WTC11 (cell line): ENCODE data around the gene GSK3B. TPM values are rescaled to one million over a fixed set of nuclear protein-coding genes. Genes with fewer than 3 reads are reported as not detected.

Source experiments
- ATAC-seq: fragments of 200-7000 bp; cut with Tn5 transposase; 2 replicates; pipeline ENCODE4 v1.10.0; 2021; ENCODE audit warnings: mild to moderate bottlenecking, moderate library complexity
- CTCF ChIA-PET: fragments of 300-600 bp; sonication (Branson Sonifier 250); formaldehyde crosslinking; loops from one replicate; lab custom pipeline; 2021; ENCODE audit warnings: antibody characterized with exemption; lab: Charles Lee
- POLR2A ChIA-PET: fragments of 350-600 bp; sonication (Branson Sonifier 250); formaldehyde crosslinking; loops from one replicate; lab custom pipeline; 2021; ENCODE audit warnings: antibody characterized with exemption; lab: Charles Lee
- DNase-seq: peaks from one replicate; pipeline ENCODE4 v3.0.0; 2021; ENCODE audit warnings: low spot score
- H3K27ac Mint-ChIP-seq: 2 replicates; pipeline ENCODE4 v1.8.0; 2021; ENCODE audit warnings: mixed read lengths
- H3K27me3 Mint-ChIP-seq: 2 replicates; pipeline ENCODE4 v1.8.0; 2021; ENCODE audit warnings: low read depth, mild to moderate bottlenecking, moderate library complexity, mixed read lengths
- H3K36me3 Mint-ChIP-seq: 2 replicates; pipeline ENCODE4 v1.8.0; 2021; ENCODE audit warnings: mixed read lengths
- H3K4me1 Mint-ChIP-seq: 2 replicates; pipeline ENCODE4 v1.8.0; 2022; ENCODE audit warnings: mixed read lengths
- H3K4me3 Mint-ChIP-seq: 2 replicates; pipeline ENCODE4 v1.8.0; 2021; ENCODE audit warnings: mild to moderate bottlenecking, moderate library complexity, mixed read lengths
- H3K9me3 Mint-ChIP-seq: 2 replicates; pipeline ENCODE4 v1.8.0; 2021; ENCODE audit warnings: mixed read lengths
- CREB1 ChIP-seq: sonication (generic); formaldehyde crosslinking; IDR thresholded peaks from 2 replicates; pipeline ENCODE4 v1.8.0; 2023; ENCODE audit warnings: mild to moderate bottlenecking, missing genetic modification reagents
- CREM ChIP-seq: sonication (generic); formaldehyde crosslinking; IDR thresholded peaks from 2 replicates; pipeline ENCODE4 v1.8.1; 2022; ENCODE audit warnings: mild to moderate bottlenecking, missing genetic modification reagents, moderate library complexity
- FOXP1 ChIP-seq: sonication (generic); formaldehyde crosslinking; IDR thresholded peaks from 2 replicates; pipeline ENCODE4 v1.8.0; 2022; ENCODE audit warnings: missing genetic modification reagents, mild to moderate bottlenecking, moderate library complexity, borderline replicate concordance
- GRHL2 ChIP-seq: fragments of 250-450 bp; sonication (Bioruptor Pico); IDR thresholded peaks from 2 replicates; pipeline ENCODE4 v1.8.0; 2022; ENCODE audit warnings: mild to moderate bottlenecking, moderate library complexity; ENCODE audit not compliant: insufficient replicate concordance, severe bottlenecking
- GTF2I ChIP-seq: fragments of 250-450 bp; sonication (Bioruptor Pico); conservative IDR thresholded peaks from 2 replicates; pipeline ENCODE4 v1.4.0; 2021; ENCODE audit warnings: mild to moderate bottlenecking
- KAT7 ChIP-seq: sonication (generic); formaldehyde crosslinking; IDR thresholded peaks from 2 replicates; pipeline ENCODE4 v1.8.1; 2023; ENCODE audit warnings: missing genetic modification reagents, mild to moderate bottlenecking, borderline replicate concordance
- NFATC4 ChIP-seq: fragments of 250-450 bp; sonication (Bioruptor Pico); IDR thresholded peaks from 2 replicates; pipeline ENCODE4 v1.9.0; 2021; ENCODE audit warnings: mild to moderate bottlenecking
- NFYB ChIP-seq: sonication (generic); formaldehyde crosslinking; conservative IDR thresholded peaks from 2 replicates; pipeline ENCODE4 v1.8.0; 2022; ENCODE audit warnings: low read depth, missing genetic modification reagents
- NR1H2 ChIP-seq: sonication (generic); formaldehyde crosslinking; IDR thresholded peaks from 2 replicates; pipeline ENCODE4 v1.9.0; 2021; ENCODE audit warnings: mild to moderate bottlenecking, moderate library complexity, missing genetic modification reagents
- NR3C1 ChIP-seq: sonication (generic); formaldehyde crosslinking; conservative IDR thresholded peaks from 2 replicates; pipeline ENCODE4 v1.8.1; 2023; ENCODE audit warnings: low read depth, mild to moderate bottlenecking, missing genetic modification reagents
- PRDM15 ChIP-seq: sonication (generic); formaldehyde crosslinking; IDR thresholded peaks from 2 replicates; pipeline ENCODE4 v1.8.0; 2022; ENCODE audit warnings: missing genetic modification reagents
- RORB ChIP-seq: fragments of 250-450 bp; sonication (Bioruptor Pico); IDR thresholded peaks from 2 replicates; pipeline ENCODE4 v1.9.0; 2021; ENCODE audit warnings: mild to moderate bottlenecking
- SOX15 ChIP-seq: fragments of 250-450 bp; sonication (Bioruptor Pico); IDR thresholded peaks from 2 replicates; pipeline ENCODE4 v1.9.0; 2021; ENCODE audit warnings: mild to moderate bottlenecking
- ZBTB21 ChIP-seq: sonication (generic); formaldehyde crosslinking; IDR thresholded peaks from 2 replicates; pipeline ENCODE4 v1.8.1; 2023; ENCODE audit warnings: mild to moderate bottlenecking, missing genetic modification reagents, borderline replicate concordance
- ZNF263 ChIP-seq: sonication (generic); formaldehyde crosslinking; IDR thresholded peaks from 2 replicates; pipeline ENCODE4 v1.8.1; 2022; ENCODE audit warnings: low read depth, mild to moderate bottlenecking, moderate library complexity, missing genetic modification reagents
- ZNF423 ChIP-seq: fragments of 250-450 bp; sonication (Bioruptor Pico); IDR thresholded peaks from 2 replicates; pipeline ENCODE4 v2.1.2; 2022; ENCODE audit warnings: mild to moderate bottlenecking, moderate library complexity
- ZNF671 ChIP-seq: fragments of 250-450 bp; sonication (Bioruptor Pico); IDR thresholded peaks from 2 replicates; pipeline ENCODE4 v1.8.0; 2021; ENCODE audit warnings: mild to moderate bottlenecking
- total RNA-seq: library from RNA; stranded (reverse); gene quantifications from 3 replicates; pipeline ENCODE4 v1.2.3, GENCODE V29; 2021
- TF ChIP-seq, protein P1 (sequence below): sonication (generic); formaldehyde crosslinking; IDR thresholded peaks from 2 replicates; pipeline ENCODE4 v1.8.1; 2023; ENCODE audit warnings: mild to moderate bottlenecking, missing genetic modification reagents
- TF ChIP-seq, protein P2 (sequence below): sonication (generic); formaldehyde crosslinking; IDR thresholded peaks from 2 replicates; pipeline ENCODE4 v1.8.1; 2023; ENCODE audit warnings: mild to moderate bottlenecking, missing genetic modification reagents
- TF ChIP-seq, protein P3 (sequence below): sonication (generic); formaldehyde crosslinking; IDR thresholded peaks from 2 replicates; pipeline ENCODE4 v1.8.0; 2022; ENCODE audit warnings: mild to moderate bottlenecking, missing genetic modification reagents
- TF ChIP-seq, protein P4 (sequence below): sonication (generic); formaldehyde crosslinking; IDR thresholded peaks from 2 replicates; pipeline ENCODE4 v1.8.0; 2022; ENCODE audit warnings: mild to moderate bottlenecking, missing genetic modification reagents
- TF ChIP-seq, protein P5 (sequence below): sonication (generic); formaldehyde crosslinking; IDR thresholded peaks from 2 replicates; pipeline ENCODE4 v1.8.1; 2022; ENCODE audit warnings: low read depth, missing genetic modification reagents, borderline replicate concordance
- TF ChIP-seq, protein P6 (sequence below): sonication (generic); formaldehyde crosslinking; IDR thresholded peaks from 2 replicates; pipeline ENCODE4 v1.8.1; 2022; ENCODE audit warnings: low read depth, mild to moderate bottlenecking, moderate library complexity, missing genetic modification reagents, borderline replicate concordance

The GSK3B gene
- total RNA-seq, 1 experiment from 2014 or later: 48.9 TPM

DNA sequence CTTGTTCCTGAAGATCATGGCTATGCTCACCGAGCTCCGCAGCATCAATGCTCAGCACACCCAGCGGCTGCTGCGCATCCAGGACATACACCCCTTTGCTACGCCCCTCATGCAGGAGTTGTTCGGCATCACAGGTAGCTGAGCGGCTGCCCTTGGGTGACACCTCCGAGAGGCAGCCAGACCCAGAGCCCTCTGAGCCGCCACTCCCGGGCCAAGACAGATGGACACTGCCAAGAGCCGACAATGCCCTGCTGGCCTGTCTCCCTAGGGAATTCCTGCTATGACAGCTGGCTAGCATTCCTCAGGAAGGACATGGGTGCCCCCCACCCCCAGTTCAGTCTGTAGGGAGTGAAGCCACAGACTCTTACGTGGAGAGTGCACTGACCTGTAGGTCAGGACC is 277.2 kb downstream of the GSK3B start (continued):
- TF ChIP-seq, protein P1, sequence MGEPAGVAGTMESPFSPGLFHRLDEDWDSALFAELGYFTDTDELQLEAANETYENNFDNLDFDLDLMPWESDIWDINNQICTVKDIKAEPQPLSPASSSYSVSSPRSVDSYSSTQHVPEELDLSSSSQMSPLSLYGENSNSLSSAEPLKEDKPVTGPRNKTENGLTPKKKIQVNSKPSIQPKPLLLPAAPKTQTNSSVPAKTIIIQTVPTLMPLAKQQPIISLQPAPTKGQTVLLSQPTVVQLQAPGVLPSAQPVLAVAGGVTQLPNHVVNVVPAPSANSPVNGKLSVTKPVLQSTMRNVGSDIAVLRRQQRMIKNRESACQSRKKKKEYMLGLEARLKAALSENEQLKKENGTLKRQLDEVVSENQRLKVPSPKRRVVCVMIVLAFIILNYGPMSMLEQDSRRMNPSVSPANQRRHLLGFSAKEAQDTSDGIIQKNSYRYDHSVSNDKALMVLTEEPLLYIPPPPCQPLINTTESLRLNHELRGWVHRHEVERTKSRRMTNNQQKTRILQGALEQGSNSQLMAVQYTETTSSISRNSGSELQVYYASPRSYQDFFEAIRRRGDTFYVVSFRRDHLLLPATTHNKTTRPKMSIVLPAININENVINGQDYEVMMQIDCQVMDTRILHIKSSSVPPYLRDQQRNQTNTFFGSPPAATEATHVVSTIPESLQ (CRISPR knock-in tag): no peak

DNA sequence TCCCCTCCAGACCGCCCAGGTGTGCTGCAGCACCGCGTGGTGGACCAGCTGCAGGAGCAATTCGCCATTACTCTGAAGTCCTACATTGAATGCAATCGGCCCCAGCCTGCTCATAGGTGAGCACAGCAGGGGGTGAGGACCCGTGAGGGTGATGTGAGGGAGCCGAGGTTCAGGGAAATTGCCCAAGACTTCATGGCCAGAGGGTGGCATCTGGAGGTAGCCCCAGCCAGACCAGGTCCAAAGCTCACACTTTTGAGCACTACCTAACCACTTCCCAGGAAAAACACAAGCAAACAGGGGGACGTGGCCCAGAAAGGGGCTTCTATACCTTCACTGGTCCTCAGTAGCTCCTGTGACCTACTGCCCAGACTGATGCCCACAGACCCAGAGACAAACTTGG is 278.5 kb downstream of the GSK3B start:
- POLR2A ChIA-PET: no interaction called here
- no peak for ATAC-seq
- Mint-ChIP-seq H3K9me3 (no peaks in the 10 kb centered on the region), H3K27ac (no peak overlapping the region), H3K4me3 (no peak overlapping the region), H3K27me3 (peaks cover 11% of the 10 kb centered on the region), H3K36me3 (no peaks in the 10 kb centered on the region), H3K4me1 (no peaks in the 10 kb centered on the region)
- DNase-seq: no peak
- CTCF ChIA-PET: no interaction called here
- TF ChIP-seq FOXP1 (no peak), NR3C1 (CRISPR knock-in tag) (no peak), ZNF671 (CRISPR knock-in tag) (no peak), NR1H2 (CRISPR knock-in tag) (no peak), CREM (CRISPR knock-in tag) (no peak), NFATC4 (no peak), SOX15 (CRISPR knock-in tag) (no peak), RORB (CRISPR knock-in tag) (no peak), ZBTB21 (no peak), GRHL2 (CRISPR knock-in tag) (no peak)
- TF ChIP-seq, protein P2, sequence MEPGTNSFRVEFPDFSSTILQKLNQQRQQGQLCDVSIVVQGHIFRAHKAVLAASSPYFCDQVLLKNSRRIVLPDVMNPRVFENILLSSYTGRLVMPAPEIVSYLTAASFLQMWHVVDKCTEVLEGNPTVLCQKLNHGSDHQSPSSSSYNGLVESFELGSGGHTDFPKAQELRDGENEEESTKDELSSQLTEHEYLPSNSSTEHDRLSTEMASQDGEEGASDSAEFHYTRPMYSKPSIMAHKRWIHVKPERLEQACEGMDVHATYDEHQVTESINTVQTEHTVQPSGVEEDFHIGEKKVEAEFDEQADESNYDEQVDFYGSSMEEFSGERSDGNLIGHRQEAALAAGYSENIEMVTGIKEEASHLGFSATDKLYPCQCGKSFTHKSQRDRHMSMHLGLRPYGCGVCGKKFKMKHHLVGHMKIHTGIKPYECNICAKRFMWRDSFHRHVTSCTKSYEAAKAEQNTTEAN: no peak
- TF ChIP-seq, protein P3, sequence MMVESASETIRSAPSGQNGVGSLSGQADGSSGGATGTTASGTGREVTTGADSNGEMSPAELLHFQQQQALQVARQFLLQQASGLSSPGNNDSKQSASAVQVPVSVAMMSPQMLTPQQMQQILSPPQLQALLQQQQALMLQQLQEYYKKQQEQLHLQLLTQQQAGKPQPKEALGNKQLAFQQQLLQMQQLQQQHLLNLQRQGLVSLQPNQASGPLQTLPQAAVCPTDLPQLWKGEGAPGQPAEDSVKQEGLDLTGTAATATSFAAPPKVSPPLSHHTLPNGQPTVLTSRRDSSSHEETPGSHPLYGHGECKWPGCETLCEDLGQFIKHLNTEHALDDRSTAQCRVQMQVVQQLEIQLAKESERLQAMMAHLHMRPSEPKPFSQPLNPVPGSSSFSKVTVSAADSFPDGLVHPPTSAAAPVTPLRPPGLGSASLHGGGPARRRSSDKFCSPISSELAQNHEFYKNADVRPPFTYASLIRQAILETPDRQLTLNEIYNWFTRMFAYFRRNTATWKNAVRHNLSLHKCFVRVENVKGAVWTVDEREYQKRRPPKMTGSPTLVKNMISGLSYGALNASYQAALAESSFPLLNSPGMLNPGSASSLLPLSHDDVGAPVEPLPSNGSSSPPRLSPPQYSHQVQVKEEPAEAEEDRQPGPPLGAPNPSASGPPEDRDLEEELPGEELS: no peak

DNA sequence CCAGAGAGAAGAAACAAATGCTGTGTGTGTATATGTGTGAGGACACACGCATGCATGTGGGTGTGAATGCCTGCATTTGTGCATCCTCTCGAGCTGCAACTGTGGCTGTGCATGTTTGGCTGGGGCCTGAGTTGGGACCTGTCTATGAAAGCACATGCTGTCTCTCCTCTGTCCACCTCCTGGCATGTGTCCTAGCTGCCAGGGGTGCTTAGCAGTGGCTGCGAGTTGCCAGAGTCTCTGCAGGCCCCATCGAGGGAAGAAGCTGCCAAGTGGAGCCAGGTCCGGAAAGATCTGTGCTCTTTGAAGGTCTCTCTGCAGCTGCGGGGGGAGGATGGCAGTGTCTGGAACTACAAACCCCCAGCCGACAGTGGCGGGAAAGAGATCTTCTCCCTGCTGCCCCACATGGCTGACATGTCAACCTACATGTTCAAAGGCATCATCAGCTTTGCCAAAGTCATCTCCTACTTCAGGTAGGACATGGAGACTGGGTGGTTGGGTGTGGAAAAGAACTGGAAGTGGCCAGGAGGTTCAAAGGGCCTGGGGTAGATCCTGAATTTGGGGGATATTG is 281.7 kb downstream of the GSK3B start:
- POLR2A ChIA-PET: no interaction called here
- Mint-ChIP-seq H3K9me3 (no peaks in the 10 kb centered on the region), H3K27ac (no peak overlapping the region), H3K4me1 (peaks cover 13% of the 10 kb centered on the region), H3K4me3 (no peak overlapping the region), H3K36me3 (no peaks in the 10 kb centered on the region), H3K27me3 (peaks cover 23% of the 10 kb centered on the region)
- CTCF ChIA-PET: no interaction called here
- no peak for ATAC-seq
- DNase-seq: no peak
- TF ChIP-seq PRDM15 (CRISPR knock-in tag): no peak
- TF ChIP-seq ZNF671 (CRISPR knock-in tag): no peak
- TF ChIP-seq, protein P4, sequence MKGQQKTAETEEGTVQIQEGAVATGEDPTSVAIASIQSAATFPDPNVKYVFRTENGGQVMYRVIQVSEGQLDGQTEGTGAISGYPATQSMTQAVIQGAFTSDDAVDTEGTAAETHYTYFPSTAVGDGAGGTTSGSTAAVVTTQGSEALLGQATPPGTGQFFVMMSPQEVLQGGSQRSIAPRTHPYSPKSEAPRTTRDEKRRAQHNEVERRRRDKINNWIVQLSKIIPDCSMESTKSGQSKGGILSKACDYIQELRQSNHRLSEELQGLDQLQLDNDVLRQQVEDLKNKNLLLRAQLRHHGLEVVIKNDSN: no peak
- TF ChIP-seq KAT7 (CRISPR knock-in tag): no peak
- TF ChIP-seq CREB1 (CRISPR knock-in tag): no peak
- TF ChIP-seq ZNF263 (CRISPR knock-in tag): no peak
- no peak for TF ChIP-seq NFYB (CRISPR knock-in tag)
- TF ChIP-seq ZNF423 (CRISPR knock-in tag): no peak
- TF ChIP-seq, protein P5, sequence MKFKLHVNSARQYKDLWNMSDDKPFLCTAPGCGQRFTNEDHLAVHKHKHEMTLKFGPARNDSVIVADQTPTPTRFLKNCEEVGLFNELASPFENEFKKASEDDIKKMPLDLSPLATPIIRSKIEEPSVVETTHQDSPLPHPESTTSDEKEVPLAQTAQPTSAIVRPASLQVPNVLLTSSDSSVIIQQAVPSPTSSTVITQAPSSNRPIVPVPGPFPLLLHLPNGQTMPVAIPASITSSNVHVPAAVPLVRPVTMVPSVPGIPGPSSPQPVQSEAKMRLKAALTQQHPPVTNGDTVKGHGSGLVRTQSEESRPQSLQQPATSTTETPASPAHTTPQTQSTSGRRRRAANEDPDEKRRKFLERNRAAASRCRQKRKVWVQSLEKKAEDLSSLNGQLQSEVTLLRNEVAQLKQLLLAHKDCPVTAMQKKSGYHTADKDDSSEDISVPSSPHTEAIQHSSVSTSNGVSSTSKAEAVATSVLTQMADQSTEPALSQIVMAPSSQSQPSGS: no peak
- TF ChIP-seq NFATC4: no peak
- no peak for TF ChIP-seq GTF2I (CRISPR knock-in tag)
- TF ChIP-seq, protein P6, sequence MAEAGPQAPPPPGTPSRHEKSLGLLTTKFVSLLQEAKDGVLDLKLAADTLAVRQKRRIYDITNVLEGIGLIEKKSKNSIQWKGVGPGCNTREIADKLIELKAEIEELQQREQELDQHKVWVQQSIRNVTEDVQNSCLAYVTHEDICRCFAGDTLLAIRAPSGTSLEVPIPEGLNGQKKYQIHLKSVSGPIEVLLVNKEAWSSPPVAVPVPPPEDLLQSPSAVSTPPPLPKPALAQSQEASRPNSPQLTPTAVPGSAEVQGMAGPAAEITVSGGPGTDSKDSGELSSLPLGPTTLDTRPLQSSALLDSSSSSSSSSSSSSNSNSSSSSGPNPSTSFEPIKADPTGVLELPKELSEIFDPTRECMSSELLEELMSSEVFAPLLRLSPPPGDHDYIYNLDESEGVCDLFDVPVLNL (CRISPR knock-in tag): no peak
